ENCODE measurements around the gene AKAP6.

DNA sequence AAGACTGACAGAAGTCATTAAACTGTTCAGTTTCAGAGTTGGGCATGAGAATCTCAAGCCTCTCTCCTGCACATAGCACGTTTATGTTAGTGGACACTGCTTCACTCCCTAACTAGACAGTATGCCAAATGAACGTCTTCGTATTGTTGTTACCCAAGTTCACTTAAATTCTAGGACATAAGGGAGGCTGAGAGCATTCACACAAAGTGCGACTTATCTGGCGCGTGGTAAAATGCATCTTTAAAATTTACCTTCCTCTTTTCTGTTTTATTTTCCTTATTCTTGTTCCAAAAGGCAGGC is 166.3 kb downstream of the AKAP6 start:
- TF ChIP-seq POLR2A (IDR thresholded peaks at IDR 0.05) = no peak
- TF ChIP-seq EP300 (IDR thresholded peaks at IDR 0.05) = no peak
- TF ChIP-seq, protein P1, sequence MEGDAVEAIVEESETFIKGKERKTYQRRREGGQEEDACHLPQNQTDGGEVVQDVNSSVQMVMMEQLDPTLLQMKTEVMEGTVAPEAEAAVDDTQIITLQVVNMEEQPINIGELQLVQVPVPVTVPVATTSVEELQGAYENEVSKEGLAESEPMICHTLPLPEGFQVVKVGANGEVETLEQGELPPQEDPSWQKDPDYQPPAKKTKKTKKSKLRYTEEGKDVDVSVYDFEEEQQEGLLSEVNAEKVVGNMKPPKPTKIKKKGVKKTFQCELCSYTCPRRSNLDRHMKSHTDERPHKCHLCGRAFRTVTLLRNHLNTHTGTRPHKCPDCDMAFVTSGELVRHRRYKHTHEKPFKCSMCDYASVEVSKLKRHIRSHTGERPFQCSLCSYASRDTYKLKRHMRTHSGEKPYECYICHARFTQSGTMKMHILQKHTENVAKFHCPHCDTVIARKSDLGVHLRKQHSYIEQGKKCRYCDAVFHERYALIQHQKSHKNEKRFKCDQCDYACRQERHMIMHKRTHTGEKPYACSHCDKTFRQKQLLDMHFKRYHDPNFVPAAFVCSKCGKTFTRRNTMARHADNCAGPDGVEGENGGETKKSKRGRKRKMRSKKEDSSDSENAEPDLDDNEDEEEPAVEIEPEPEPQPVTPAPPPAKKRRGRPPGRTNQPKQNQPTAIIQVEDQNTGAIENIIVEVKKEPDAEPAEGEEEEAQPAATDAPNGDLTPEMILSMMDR (IDR thresholded peaks at IDR 0.05) = no peak
- TF ChIP-seq POLR2AphosphoS5 (IDR thresholded peaks at IDR 0.05) = no peak
